ENCODE results near the gene P2RX7. TPM values are rescaled to one million over a fixed set of nuclear protein-coding genes. Genes with fewer than 3 reads are reported as not detected.

The P2RX7 gene
- polyA plus RNA-seq, 2 of the 4 experiments (the other 2 are of a cell fraction): 0.03 TPM; not detected in 1

DNA sequence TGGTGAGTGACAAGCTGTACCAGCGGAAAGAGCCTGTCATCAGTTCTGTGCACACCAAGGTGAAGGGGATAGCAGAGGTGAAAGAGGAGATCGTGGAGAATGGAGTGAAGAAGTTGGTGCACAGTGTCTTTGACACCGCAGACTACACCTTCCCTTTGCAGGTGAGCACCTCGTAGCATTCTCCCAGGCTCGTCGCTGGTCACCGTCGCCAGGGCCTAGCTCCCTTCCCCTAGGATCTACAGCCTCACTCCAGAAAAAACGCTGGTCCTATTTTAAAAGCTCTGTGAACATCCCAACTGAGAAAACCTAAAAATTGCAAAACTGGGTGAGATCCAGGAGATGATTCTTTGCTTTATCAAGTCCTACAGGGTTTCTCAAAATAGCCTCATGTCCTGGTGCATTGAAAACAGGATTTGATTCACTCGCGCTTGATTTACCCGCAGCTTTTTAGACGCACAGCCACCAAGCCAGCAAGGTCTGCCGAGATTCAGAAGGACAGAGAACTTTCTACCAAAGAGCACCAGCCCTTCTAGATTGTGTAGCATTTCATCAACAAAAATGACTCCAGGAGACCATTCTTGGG is 22.2 kb downstream of the P2RX7 start:
- DNase-seq (ENCODE audit: low read depth in 1 of 2, low spot score in 1 of 2) (no peak), ATAC-seq (no peak), FAIRE-seq (no peak)
- Histone ChIP-seq H3K9me3 (peaks cover 4% of the 10 kb centered on the region; the same call in 2 of the 3 replicates), H3K4me3 (no peak overlapping the region), H3K27ac (no peak overlapping the region), H3K4me2 (no peak overlapping the region), H3K4me1 (no peaks in the 10 kb centered on the region)
- CTCF ChIA-PET: interaction anchor here (0.9 to 2.7 kb wide), 3 partner anchors 13 to 58 kb away, joined by 3 to 7 read pairs (median 3); no protein-coding TSS in a partner anchor
- 69% methylated on average over 14 of the region's 14 CpGs for WGBS (ENCODE audit: missing lambda C conversion rate)
- POLR2A ChIA-PET: no interaction called here
- TF ChIP-seq, protein P1, sequence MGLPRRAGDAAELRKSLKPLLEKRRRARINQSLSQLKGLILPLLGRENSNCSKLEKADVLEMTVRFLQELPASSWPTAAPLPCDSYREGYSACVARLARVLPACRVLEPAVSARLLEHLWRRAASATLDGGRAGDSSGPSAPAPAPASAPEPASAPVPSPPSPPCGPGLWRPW (IDR thresholded peaks at IDR 0.05): no peak
- TF ChIP-seq ZSCAN20 (CRISPR knock-in tag; IDR thresholded peaks at IDR 0.05) (no peak), EHF (CRISPR knock-in tag; IDR thresholded peaks at IDR 0.05) (no peak), KDM1A (IDR thresholded peaks at IDR 0.05; ENCODE audit: low read depth) (no peak), MYC (IDR thresholded peaks at IDR 0.05; ENCODE audit: borderline replicate concordance, low read length) (no peak), KDM5A (IDR thresholded peaks at IDR 0.05) (no peak)

DNA sequence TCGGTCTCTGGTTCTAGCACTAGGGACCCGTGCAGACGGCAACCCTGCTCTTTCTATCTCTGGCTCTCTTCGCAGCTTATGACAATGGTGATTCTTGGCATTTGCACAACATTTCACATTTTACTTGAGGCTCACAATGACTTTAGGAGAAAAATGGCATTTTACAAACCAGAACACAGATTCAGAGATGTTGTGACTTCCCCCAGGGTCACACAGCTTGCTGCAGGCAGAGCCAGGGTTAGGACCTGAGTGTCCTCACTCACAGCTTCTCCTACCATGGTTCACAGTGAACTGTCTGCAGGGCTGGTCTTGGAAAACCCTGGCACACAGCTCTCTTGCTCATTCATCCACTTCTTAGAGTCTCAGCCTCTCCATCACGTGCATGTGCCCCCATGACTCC is 23.7 kb downstream of the P2RX7 start:
- Histone ChIP-seq H3K9me3 (peaks cover 4% of the 10 kb centered on the region; the same call in 2 of the 3 replicates), H3K4me3 (no peak overlapping the region), H3K27ac (no peak overlapping the region), H3K4me1 (no peaks in the 10 kb centered on the region), H3K4me2 (no peak overlapping the region)
- 53% methylated on average over 5 of the region's 5 CpGs for WGBS (ENCODE audit: missing lambda C conversion rate)
- ChIA-PET POLR2A (no interaction called here), CTCF (interaction anchor here (0.7 to 1.3 kb wide), 3 partner anchors 36 to 981 kb away, joined by 3 to 4 read pairs (median 3); no protein-coding TSS in a partner anchor)
- TF ChIP-seq CEBPB (IDR thresholded peaks at IDR 0.05): no peak
- TF ChIP-seq, protein P2, sequence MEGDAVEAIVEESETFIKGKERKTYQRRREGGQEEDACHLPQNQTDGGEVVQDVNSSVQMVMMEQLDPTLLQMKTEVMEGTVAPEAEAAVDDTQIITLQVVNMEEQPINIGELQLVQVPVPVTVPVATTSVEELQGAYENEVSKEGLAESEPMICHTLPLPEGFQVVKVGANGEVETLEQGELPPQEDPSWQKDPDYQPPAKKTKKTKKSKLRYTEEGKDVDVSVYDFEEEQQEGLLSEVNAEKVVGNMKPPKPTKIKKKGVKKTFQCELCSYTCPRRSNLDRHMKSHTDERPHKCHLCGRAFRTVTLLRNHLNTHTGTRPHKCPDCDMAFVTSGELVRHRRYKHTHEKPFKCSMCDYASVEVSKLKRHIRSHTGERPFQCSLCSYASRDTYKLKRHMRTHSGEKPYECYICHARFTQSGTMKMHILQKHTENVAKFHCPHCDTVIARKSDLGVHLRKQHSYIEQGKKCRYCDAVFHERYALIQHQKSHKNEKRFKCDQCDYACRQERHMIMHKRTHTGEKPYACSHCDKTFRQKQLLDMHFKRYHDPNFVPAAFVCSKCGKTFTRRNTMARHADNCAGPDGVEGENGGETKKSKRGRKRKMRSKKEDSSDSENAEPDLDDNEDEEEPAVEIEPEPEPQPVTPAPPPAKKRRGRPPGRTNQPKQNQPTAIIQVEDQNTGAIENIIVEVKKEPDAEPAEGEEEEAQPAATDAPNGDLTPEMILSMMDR (IDR thresholded peaks at IDR 0.05): no peak
- TF ChIP-seq GATA3 (IDR thresholded peaks at IDR 0.05; ENCODE audit: borderline replicate concordance): no peak
- TF ChIP-seq CBX2 (IDR thresholded peaks at IDR 0.05; ENCODE audit: borderline replicate concordance, low read depth): no peak
- no peak for TF ChIP-seq POLR2A (IDR thresholded peaks at IDR 0.05; ENCODE audit: low read length)
- no peak for TF ChIP-seq SMC3 (IDR thresholded peaks at IDR 0.05)
- TF ChIP-seq RCOR1 (IDR thresholded peaks at IDR 0.05; ENCODE audit: low read depth, low read length): no peak
- TF ChIP-seq, protein P3, sequence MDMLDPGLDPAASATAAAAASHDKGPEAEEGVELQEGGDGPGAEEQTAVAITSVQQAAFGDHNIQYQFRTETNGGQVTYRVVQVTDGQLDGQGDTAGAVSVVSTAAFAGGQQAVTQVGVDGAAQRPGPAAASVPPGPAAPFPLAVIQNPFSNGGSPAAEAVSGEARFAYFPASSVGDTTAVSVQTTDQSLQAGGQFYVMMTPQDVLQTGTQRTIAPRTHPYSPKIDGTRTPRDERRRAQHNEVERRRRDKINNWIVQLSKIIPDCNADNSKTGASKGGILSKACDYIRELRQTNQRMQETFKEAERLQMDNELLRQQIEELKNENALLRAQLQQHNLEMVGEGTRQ (IDR thresholded peaks at IDR 0.05): no peak
- TF ChIP-seq HOXB5 (CRISPR knock-in tag; IDR thresholded peaks at IDR 0.05): no peak
- TF ChIP-seq NR3C1 (IDR thresholded peaks at IDR 0.05): no peak
- no peak for TF ChIP-seq NPAS2 (CRISPR knock-in tag; IDR thresholded peaks at IDR 0.05; ENCODE audit: borderline replicate concordance)
- no peak for TF ChIP-seq TP53 (CRISPR knock-in tag; IDR thresholded peaks at IDR 0.05)
- TF ChIP-seq CBX8 (IDR thresholded peaks at IDR 0.05): no peak
- no peak for TF ChIP-seq KDM1A (IDR thresholded peaks at IDR 0.05; ENCODE audit: low read depth)
- TF ChIP-seq, protein P4, sequence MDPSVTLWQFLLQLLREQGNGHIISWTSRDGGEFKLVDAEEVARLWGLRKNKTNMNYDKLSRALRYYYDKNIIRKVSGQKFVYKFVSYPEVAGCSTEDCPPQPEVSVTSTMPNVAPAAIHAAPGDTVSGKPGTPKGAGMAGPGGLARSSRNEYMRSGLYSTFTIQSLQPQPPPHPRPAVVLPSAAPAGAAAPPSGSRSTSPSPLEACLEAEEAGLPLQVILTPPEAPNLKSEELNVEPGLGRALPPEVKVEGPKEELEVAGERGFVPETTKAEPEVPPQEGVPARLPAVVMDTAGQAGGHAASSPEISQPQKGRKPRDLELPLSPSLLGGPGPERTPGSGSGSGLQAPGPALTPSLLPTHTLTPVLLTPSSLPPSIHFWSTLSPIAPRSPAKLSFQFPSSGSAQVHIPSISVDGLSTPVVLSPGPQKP (IDR thresholded peaks at IDR 0.05; ENCODE audit: low read depth, low read length): no peak
- TF ChIP-seq, protein P5, sequence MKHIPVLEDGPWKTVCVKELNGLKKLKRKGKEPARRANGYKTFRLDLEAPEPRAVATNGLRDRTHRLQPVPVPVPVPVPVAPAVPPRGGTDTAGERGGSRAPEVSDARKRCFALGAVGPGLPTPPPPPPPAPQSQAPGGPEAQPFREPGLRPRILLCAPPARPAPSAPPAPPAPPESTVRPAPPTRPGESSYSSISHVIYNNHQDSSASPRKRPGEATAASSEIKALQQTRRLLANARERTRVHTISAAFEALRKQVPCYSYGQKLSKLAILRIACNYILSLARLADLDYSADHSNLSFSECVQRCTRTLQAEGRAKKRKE (CRISPR knock-in tag; IDR thresholded peaks at IDR 0.05; ENCODE audit: low read depth): no peak
- no peak for TF ChIP-seq SREBF2 (IDR thresholded peaks at IDR 0.05)
- TF ChIP-seq RNF2 (IDR thresholded peaks at IDR 0.05; ENCODE audit: borderline replicate concordance, low read depth): no peak
- no peak for TF ChIP-seq HOXB13 (CRISPR knock-in tag; IDR thresholded peaks at IDR 0.05; ENCODE audit: low read depth)
- ATAC-seq (no peak), DNase-seq (ENCODE audit: low read depth in 1 of 2, low spot score in 1 of 2) (no peak), FAIRE-seq (no peak)
